ENCODE results near the gene CHTF18. TPM values are rescaled to one million over a fixed set of nuclear protein-coding genes. Genes with fewer than 3 reads are reported as not detected.

The CHTF18 gene
- total and polyA plus RNA-seq, 9 donors: 0.32 to 25.5 (median 18.7) TPM

DNA sequence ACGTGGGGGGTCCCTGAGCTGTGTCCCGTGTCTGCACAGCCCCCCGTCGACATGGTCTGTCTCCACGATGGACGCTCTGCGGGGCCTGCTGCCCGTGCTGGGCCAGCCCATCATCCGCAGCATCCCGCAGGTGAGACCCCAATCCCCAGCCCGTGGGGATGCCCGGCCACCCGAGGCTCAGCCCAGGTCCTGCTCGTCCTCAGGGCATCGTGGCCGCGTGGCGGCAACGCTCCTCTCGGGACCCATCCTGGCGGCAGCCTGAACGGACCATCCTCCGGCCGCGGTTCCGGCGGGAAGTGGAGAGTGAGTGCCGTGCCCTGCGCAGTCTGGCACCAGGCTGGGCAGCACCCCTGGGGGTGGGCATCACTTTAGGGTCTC, 22.9 kb upstream of the CHTF18 start:
- Histone ChIP-seq H3K9me3 (no peaks in the 10 kb centered on the region), H3K27ac (no peak overlapping the region), H3K4me1 (ENCODE audit: insufficient read depth) (no peaks in the 10 kb centered on the region), H3K36me3 (no peaks in the 10 kb centered on the region), H3K4me3 (no peak overlapping the region), H3K27me3 (no peaks in the 10 kb centered on the region)
- no peak for DNase-seq
- TF ChIP-seq POLR2A (IDR thresholded peaks at IDR 0.05) (no peak), EP300 (IDR thresholded peaks at IDR 0.05) (no peak)
- TF ChIP-seq, protein P1, sequence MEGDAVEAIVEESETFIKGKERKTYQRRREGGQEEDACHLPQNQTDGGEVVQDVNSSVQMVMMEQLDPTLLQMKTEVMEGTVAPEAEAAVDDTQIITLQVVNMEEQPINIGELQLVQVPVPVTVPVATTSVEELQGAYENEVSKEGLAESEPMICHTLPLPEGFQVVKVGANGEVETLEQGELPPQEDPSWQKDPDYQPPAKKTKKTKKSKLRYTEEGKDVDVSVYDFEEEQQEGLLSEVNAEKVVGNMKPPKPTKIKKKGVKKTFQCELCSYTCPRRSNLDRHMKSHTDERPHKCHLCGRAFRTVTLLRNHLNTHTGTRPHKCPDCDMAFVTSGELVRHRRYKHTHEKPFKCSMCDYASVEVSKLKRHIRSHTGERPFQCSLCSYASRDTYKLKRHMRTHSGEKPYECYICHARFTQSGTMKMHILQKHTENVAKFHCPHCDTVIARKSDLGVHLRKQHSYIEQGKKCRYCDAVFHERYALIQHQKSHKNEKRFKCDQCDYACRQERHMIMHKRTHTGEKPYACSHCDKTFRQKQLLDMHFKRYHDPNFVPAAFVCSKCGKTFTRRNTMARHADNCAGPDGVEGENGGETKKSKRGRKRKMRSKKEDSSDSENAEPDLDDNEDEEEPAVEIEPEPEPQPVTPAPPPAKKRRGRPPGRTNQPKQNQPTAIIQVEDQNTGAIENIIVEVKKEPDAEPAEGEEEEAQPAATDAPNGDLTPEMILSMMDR (IDR thresholded peaks at IDR 0.05): no peak
- WGBS, 3 donors: 88 to 94% (median 93%) methylated on average over 29 of the region's 29 CpGs
- intact Hi-C loops (cut with DNase I): no loop called here

- DNase-seq: no peak
- H3K9me3 ChIP-seq: no peaks in the 10 kb centered on the region
- no peak overlapping the region for H3K27ac ChIP-seq
- 79 to 84% (median 83%) methylated on average over 27 to 29 of the region's 29 CpGs for WGBS, 3 donors
- H3K27me3 ChIP-seq: no peaks in the 10 kb centered on the region
- no peak overlapping the region for H3K4me3 ChIP-seq
- no peaks in the 10 kb centered on the region for H3K4me1 ChIP-seq (ENCODE audit: insufficient read depth)
- H3K36me3 ChIP-seq: no peaks in the 10 kb centered on the region
- intact Hi-C loops (cut with DNase I): no loop called here
- no peak for TF ChIP-seq POLR2A (IDR thresholded peaks at IDR 0.05)
- TF ChIP-seq EP300 (IDR thresholded peaks at IDR 0.05): no peak
- TF ChIP-seq, protein P1 (IDR thresholded peaks at IDR 0.05): no peak
Measured at GRCh38 chr16:766008-766819, 22.2 kb upstream of the CHTF18 start.

DNA sequence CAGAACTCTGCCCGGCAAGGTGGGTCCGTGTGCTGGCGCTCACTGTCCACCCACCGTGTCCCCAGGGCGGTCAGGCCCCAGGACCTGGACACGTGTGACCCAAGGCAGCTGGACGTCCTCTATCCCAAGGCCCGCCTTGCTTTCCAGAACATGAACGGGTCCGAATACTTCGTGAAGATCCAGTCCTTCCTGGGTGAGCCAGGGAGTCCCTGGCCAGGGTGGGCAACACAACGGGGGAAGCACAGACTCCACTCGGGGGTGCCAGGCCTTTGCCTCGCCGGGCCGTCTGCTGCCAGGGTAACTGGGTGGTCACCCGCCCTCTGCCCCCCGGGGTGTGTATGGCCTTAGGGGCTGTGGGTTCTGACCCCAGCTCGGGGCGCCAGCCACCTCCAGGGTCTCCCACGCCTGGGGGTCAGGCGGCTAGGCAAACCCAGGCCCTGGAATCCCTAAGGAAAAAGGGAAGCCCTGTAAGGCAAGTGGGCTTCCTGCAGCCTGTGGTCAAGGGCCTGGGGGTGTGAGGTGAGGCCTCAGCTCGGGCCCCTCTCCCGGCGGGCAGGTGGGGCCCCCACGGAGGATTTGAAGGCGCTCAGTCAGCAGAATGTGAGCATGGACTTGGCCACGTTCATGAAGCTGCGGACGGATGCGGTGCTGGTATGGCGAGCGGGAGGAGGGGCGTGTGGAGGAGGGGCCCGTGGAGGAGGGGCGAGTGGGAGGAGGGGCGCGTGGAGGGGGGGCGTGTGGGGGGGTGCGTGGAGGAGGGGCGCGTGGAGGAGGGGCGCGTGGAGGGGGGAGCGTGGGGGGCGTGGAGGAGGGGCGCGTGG, 21.4 kb upstream of the CHTF18 start:
- WGBS, 3 donors: 45 to 76% (median 65%) methylated on average over 25 to 39 of the region's 48 CpGs
- no peak overlapping the region for H3K4me3 ChIP-seq
- H3K9me3 ChIP-seq: no peaks in the 10 kb centered on the region
- no peaks in the 10 kb centered on the region for H3K27me3 ChIP-seq
- H3K4me1 ChIP-seq (ENCODE audit: insufficient read depth): no peaks in the 10 kb centered on the region
- no peaks in the 10 kb centered on the region for H3K36me3 ChIP-seq
- DNase-seq: no peak
- H3K27ac ChIP-seq: no peak overlapping the region
- intact Hi-C loops (cut with DNase I): no loop called here
- TF ChIP-seq EP300 (IDR thresholded peaks at IDR 0.05) (no peak), POLR2A (IDR thresholded peaks at IDR 0.05) (no peak)
- TF ChIP-seq, protein P1 (IDR thresholded peaks at IDR 0.05): no peak

DNA sequence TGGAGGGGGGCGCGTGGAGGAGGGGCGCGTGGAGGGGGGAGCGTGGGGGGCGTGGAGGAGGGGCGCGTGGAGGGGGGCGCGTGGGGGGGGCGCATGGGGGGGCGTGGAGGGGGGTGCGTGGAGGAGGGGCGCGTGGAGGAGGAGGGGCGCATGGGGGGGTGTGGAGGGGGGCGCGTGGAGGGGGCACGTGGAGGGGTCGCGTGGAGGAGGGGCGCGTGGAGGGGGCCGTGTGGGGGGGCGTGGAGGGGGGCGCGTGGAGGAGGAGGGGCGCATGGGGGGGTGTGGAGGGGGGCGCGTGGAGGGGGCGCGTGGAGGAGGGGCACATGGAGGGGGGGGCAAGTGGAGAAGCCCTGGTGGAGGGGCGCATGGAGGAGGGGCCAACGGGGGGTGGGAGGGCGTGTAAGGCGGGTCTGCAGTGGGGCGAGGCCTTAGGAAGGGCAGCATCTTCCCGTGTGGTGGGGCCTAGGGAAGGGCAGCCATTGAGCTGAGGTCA, 20.6 kb upstream of the CHTF18 start:
- no peak for TF ChIP-seq EP300 (IDR thresholded peaks at IDR 0.05)
- TF ChIP-seq, protein P1 (IDR thresholded peaks at IDR 0.05): no peak
- TF ChIP-seq POLR2A (IDR thresholded peaks at IDR 0.05): no peak
- no peaks in the 10 kb centered on the region for H3K27me3 ChIP-seq
- H3K9me3 ChIP-seq: no peaks in the 10 kb centered on the region
- H3K4me1 ChIP-seq (ENCODE audit: insufficient read depth): no peaks in the 10 kb centered on the region
- intact Hi-C loops (cut with DNase I): no loop called here
- H3K36me3 ChIP-seq: no peaks in the 10 kb centered on the region
- no peak for DNase-seq
- H3K4me3 ChIP-seq: no peak overlapping the region
- no peak overlapping the region for H3K27ac ChIP-seq
- WGBS, 3 donors: 38 to 62% (median 52%) methylated on average over 12 to 22 of the region's 38 CpGs
